ENCODE measurements around the gene CYP2C9. TPM values are rescaled to one million over a fixed set of nuclear protein-coding genes. Genes with fewer than 3 reads are reported as not detected.
A peak's percentile ranks its signal among the peaks of the same experiment; 100 is the strongest.

The CYP2C9 gene
- polyA plus RNA-seq, 1 donor from 2014 or later = not detected

DNA sequence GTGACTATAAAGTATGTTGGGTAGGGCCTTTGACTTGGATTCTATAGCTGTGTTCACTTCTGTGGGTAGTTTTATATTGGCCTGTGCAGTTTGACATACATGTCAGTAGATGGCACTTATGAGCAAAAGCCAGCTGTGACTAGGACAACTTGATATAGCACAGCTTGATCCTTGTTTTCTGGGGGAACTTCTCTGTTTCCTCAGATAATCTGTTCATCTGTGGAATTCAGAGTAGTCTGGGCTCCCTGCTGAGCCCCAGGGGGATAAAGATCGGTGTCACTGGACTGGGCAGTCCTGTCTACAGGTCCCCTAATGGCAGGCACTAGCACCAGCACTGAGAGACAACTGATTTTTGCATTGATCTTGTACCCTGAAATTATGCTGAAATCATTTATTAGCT lies 25.4 kb downstream of the CYP2C9 start:
- Histone ChIP-seq H3K27ac (ENCODE audit: low read length) (no peak overlapping the region), H3K4me3 (ENCODE audit: low read length) (no peak overlapping the region), H4K20me1 (ENCODE audit: insufficient read depth) (no peaks in the 10 kb centered on the region), H2AFZ (ENCODE audit: low read depth, low read length) (no peak overlapping the region), H3K27me3 (ENCODE audit: insufficient read depth, low read depth, low read length) (no peaks in the 10 kb centered on the region), H3F3A (ENCODE audit: insufficient read depth, low read length, poor library complexity, severe bottlenecking) (no peaks in the 10 kb centered on the region), H3K9me3 (ENCODE audit: low read length) (no peaks in the 10 kb centered on the region), H3K4me2 (ENCODE audit: low read length) (no peak overlapping the region), H3K36me3 (ENCODE audit: insufficient read depth, low read length) (no peaks in the 10 kb centered on the region), H3K9me2 (ENCODE audit: insufficient read depth, low read length) (no peaks in the 10 kb centered on the region), H3K79me2 (replicated peaks; ENCODE audit: insufficient read depth, low read length) (no peaks in the 10 kb centered on the region), H3K9ac (ENCODE audit: low read length) (no peak overlapping the region)
- TF ChIP-seq, protein P1, sequence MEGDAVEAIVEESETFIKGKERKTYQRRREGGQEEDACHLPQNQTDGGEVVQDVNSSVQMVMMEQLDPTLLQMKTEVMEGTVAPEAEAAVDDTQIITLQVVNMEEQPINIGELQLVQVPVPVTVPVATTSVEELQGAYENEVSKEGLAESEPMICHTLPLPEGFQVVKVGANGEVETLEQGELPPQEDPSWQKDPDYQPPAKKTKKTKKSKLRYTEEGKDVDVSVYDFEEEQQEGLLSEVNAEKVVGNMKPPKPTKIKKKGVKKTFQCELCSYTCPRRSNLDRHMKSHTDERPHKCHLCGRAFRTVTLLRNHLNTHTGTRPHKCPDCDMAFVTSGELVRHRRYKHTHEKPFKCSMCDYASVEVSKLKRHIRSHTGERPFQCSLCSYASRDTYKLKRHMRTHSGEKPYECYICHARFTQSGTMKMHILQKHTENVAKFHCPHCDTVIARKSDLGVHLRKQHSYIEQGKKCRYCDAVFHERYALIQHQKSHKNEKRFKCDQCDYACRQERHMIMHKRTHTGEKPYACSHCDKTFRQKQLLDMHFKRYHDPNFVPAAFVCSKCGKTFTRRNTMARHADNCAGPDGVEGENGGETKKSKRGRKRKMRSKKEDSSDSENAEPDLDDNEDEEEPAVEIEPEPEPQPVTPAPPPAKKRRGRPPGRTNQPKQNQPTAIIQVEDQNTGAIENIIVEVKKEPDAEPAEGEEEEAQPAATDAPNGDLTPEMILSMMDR (IDR thresholded peaks at IDR 0.05; ENCODE audit: poor library complexity, severe bottlenecking) = peak; percentile 84
- TF ChIP-seq MXI1 (conservative IDR thresholded peaks at IDR 0.05; ENCODE audit: poor library complexity, severe bottlenecking) (no peak), RAD21 (conservative IDR thresholded peaks at IDR 0.05) (peak; percentile 77), SMC3 (conservative IDR thresholded peaks at IDR 0.05; ENCODE audit: poor library complexity) (peak; percentile 84)

DNA sequence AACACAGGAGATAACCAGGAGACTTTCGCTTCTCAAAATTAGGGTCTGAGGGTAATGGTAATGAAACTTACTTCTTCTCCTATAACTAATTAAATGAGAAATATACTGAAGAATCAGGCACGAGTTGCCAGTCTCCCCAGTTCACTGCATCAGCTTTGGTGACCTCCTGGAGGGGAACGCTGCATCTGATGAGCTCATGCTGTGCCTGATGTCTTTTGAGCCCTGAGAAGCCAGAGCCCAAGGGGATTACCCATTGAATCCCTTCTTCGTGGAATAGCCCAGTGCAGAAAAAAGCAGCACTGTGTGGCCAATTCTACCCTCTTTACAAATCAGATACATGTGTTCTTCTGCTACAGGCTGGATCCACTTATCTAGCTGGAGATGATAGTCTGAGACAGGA lies 45.1 kb downstream of the CYP2C9 start:
- no peaks in the 10 kb centered on the region for H4K20me1 ChIP-seq (ENCODE audit: insufficient read depth)
- H2AFZ ChIP-seq (ENCODE audit: low read depth, low read length) = no peak overlapping the region
- H3K4me3 ChIP-seq (ENCODE audit: low read length) = no peak overlapping the region
- H3F3A ChIP-seq (ENCODE audit: insufficient read depth, low read length, poor library complexity, severe bottlenecking) = no peaks in the 10 kb centered on the region
- no peak overlapping the region for H3K9ac ChIP-seq (ENCODE audit: low read length)
- H3K79me2 ChIP-seq (replicated peaks; ENCODE audit: insufficient read depth, low read length) = no peaks in the 10 kb centered on the region
- no peak overlapping the region for H3K27ac ChIP-seq (ENCODE audit: low read length)
- H3K27me3 ChIP-seq (ENCODE audit: insufficient read depth, low read depth, low read length) = no peaks in the 10 kb centered on the region
- H3K36me3 ChIP-seq (ENCODE audit: insufficient read depth, low read length) = no peaks in the 10 kb centered on the region
- TF ChIP-seq SMC3 (conservative IDR thresholded peaks at IDR 0.05; ENCODE audit: poor library complexity) (no peak), POLR2AphosphoS5 (IDR thresholded peaks at IDR 0.05) (no peak), EZH2 (IDR thresholded peaks at IDR 0.05; ENCODE audit: borderline replicate concordance, insufficient read depth, low read length, poor library complexity, severe bottlenecking) (no peak), TAF1 (IDR thresholded peaks at IDR 0.05; ENCODE audit: low read depth) (no peak), MXI1 (conservative IDR thresholded peaks at IDR 0.05; ENCODE audit: poor library complexity, severe bottlenecking) (no peak), EP300 (conservative IDR thresholded peaks at IDR 0.05; ENCODE audit: poor library complexity, severe bottlenecking) (no peak), RAD21 (conservative IDR thresholded peaks at IDR 0.05) (no peak)
- TF ChIP-seq, protein P1 (IDR thresholded peaks at IDR 0.05; ENCODE audit: poor library complexity, severe bottlenecking) = no peak
- TF ChIP-seq, protein P2, sequence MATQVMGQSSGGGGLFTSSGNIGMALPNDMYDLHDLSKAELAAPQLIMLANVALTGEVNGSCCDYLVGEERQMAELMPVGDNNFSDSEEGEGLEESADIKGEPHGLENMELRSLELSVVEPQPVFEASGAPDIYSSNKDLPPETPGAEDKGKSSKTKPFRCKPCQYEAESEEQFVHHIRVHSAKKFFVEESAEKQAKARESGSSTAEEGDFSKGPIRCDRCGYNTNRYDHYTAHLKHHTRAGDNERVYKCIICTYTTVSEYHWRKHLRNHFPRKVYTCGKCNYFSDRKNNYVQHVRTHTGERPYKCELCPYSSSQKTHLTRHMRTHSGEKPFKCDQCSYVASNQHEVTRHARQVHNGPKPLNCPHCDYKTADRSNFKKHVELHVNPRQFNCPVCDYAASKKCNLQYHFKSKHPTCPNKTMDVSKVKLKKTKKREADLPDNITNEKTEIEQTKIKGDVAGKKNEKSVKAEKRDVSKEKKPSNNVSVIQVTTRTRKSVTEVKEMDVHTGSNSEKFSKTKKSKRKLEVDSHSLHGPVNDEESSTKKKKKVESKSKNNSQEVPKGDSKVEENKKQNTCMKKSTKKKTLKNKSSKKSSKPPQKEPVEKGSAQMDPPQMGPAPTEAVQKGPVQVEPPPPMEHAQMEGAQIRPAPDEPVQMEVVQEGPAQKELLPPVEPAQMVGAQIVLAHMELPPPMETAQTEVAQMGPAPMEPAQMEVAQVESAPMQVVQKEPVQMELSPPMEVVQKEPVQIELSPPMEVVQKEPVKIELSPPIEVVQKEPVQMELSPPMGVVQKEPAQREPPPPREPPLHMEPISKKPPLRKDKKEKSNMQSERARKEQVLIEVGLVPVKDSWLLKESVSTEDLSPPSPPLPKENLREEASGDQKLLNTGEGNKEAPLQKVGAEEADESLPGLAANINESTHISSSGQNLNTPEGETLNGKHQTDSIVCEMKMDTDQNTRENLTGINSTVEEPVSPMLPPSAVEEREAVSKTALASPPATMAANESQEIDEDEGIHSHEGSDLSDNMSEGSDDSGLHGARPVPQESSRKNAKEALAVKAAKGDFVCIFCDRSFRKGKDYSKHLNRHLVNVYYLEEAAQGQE (IDR thresholded peaks at IDR 0.05; ENCODE audit: borderline replicate concordance) = no peak
- no peaks in the 10 kb centered on the region for H3K9me3 ChIP-seq (ENCODE audit: low read length)
- H3K4me2 ChIP-seq (ENCODE audit: low read length) = no peak overlapping the region
- no peaks in the 10 kb centered on the region for H3K9me2 ChIP-seq (ENCODE audit: insufficient read depth, low read length)

Data from neural cell (in vitro differentiated cells).